NCI-H146 (cell line): ENCODE measurements around the gene RNF208.

Experiments
- DNase-seq: peaks from one replicate; lab custom pipeline; 2025; lab: John Stamatoyannopoulos, UW

RNF208 gene

GRCh38 chr9:137214620-137215019 lies 7.4 kb downstream of the RNF208 start:
- DNase-seq = no peak

GRCh38 chr9:137213160-137214060 lies 8.6 kb downstream of the RNF208 start:
- DNase-seq = no peak

GRCh38 chr9:137212520-137212919 lies 9.5 kb downstream of the RNF208 start:
- DNase-seq = no peak

GRCh38 chr9:137211532-137211931 lies 10.5 kb downstream of the RNF208 start:
- no peak for DNase-seq

- DNase-seq = no peak
These were observed 15.4 kb downstream of the RNF208 start for GRCh38 chr9:137206602-137207001.

GRCh38 chr9:137205126-137206069 lies 16.6 kb downstream of the RNF208 start, which contains the start of the genes NDOR1 and TMEM203:
NDOR1 (plus strand) TSS chr9:137205700; CDS start chr9:137205778, 78 bp downstream.
TMEM203 (minus strand) TSS chr9:137205648; CDS start chr9:137205414, 234 bp downstream.
- DNase-seq = peak; percentile 70

GRCh38 chr9:137204731-137205125 lies 17.3 kb downstream of the RNF208 start:
- DNase-seq = no peak

GRCh38 chr9:137202966-137203365 lies 19.1 kb downstream of the RNF208 start:
- DNase-seq = no peak

- no peak for DNase-seq
These were observed 20.7 kb downstream of the RNF208 start for GRCh38 chr9:137201205-137201868.

GRCh38 chr9:137200311-137201204 lies 21.5 kb downstream of the RNF208 start, which contains the start of gene TPRN:
TPRN (minus strand) TSS chr9:137200741; CDS start chr9:137200711, 30 bp downstream.
- peak; percentile 99 for DNase-seq

GRCh38 chr9:137199411-137200121 lies 22.5 kb downstream of the RNF208 start:
- no peak for DNase-seq

GRCh38 chr9:137198902-137199283 lies 23.1 kb downstream of the RNF208 start:
- DNase-seq = no peak

- peak; percentile 12 for DNase-seq
These were observed 23.8 kb downstream of the RNF208 start for GRCh38 chr9:137198051-137198901.

- DNase-seq = peak; percentile 86
These were observed 26.4 kb downstream of the RNF208 start for GRCh38 chr9:137195525-137196220.

GRCh38 chr9:137194909-137195308 lies 27.1 kb downstream of the RNF208 start:
- no peak for DNase-seq

GRCh38 chr9:137194388-137194787 lies 27.7 kb downstream of the RNF208 start:
- no peak for DNase-seq

- no peak for DNase-seq
These were observed 28.3 kb downstream of the RNF208 start for GRCh38 chr9:137193771-137194170.

- DNase-seq = no peak
These were observed 29.2 kb downstream of the RNF208 start for GRCh38 chr9:137192859-137193258.

GRCh38 chr9:137192448-137192780 lies 29.6 kb downstream of the RNF208 start:
- no peak for DNase-seq
